ENCODE data around the gene SCN7A.
A peak's percentile ranks its signal among the peaks of the same experiment; 100 is the strongest.

SCN7A gene

GRCh38 chr2:166454006-166454595 is 39.9 kb downstream of the SCN7A start:
- TF ChIP-seq Cebpa-rat (IDR thresholded peaks at IDR 0.05): no peak
- Histone ChIP-seq H3K36me3 (no peaks in the 10 kb centered on the region), H3K27me3 (no peaks in the 10 kb centered on the region), H4K20me1 (no peaks in the 10 kb centered on the region), H3K9me3 (replicated peaks in 1 of 11) (no peaks in the 10 kb centered on the region), H3K4me3 (no peak overlapping the region), H3K27ac (no peak overlapping the region), H3K4me2 (no peak overlapping the region), H3K9ac (no peak overlapping the region), H3K4me1 (no peaks in the 10 kb centered on the region)

GRCh38 chr2:166451468-166451867 is 42.6 kb downstream of the SCN7A start:
- TF ChIP-seq Cebpa-rat (IDR thresholded peaks at IDR 0.05): no peak
- Histone ChIP-seq H3K4me2 (no peak overlapping the region), H3K4me1 (no peaks in the 10 kb centered on the region), H3K36me3 (no peaks in the 10 kb centered on the region), H3K27ac (no peak overlapping the region), H4K20me1 (no peaks in the 10 kb centered on the region), H3K9me3 (replicated peaks in 1 of 11) (no peaks in the 10 kb centered on the region), H3K27me3 (no peaks in the 10 kb centered on the region), H3K9ac (no peak overlapping the region), H3K4me3 (no peak overlapping the region)

- H3K9ac ChIP-seq: no peak overlapping the region
- H3K27me3 ChIP-seq: no peaks in the 10 kb centered on the region
- H3K27ac ChIP-seq: no peak overlapping the region
- no peak for TF ChIP-seq Cebpa-rat (IDR thresholded peaks at IDR 0.05)
- H3K4me3 ChIP-seq: no peak overlapping the region
- no peaks in the 10 kb centered on the region for H4K20me1 ChIP-seq
- H3K4me2 ChIP-seq: no peak overlapping the region
- no peaks in the 10 kb centered on the region for H3K9me3 ChIP-seq (replicated peaks in 1 of 11)
- H3K36me3 ChIP-seq: no peaks in the 10 kb centered on the region
- no peaks in the 10 kb centered on the region for H3K4me1 ChIP-seq
These were observed 44.6 kb downstream of the SCN7A start for GRCh38 chr2:166449439-166449838.

GRCh38 chr2:166448106-166448505 is 45.9 kb downstream of the SCN7A start:
- Histone ChIP-seq H3K4me2 (no peak overlapping the region), H4K20me1 (no peaks in the 10 kb centered on the region), H3K27me3 (no peaks in the 10 kb centered on the region), H3K4me1 (no peaks in the 10 kb centered on the region), H3K27ac (no peak overlapping the region), H3K9me3 (replicated peaks in 1 of 11) (no peaks in the 10 kb centered on the region), H3K4me3 (no peak overlapping the region), H3K9ac (no peak overlapping the region), H3K36me3 (no peaks in the 10 kb centered on the region)
- TF ChIP-seq Cebpa-rat (IDR thresholded peaks at IDR 0.05): no peak

GRCh38 chr2:166444306-166444705 is 49.7 kb downstream of the SCN7A start:
- no peaks in the 10 kb centered on the region for H3K4me1 ChIP-seq
- no peak overlapping the region for H3K9ac ChIP-seq
- H3K27ac ChIP-seq: no peak overlapping the region
- TF ChIP-seq Cebpa-rat (IDR thresholded peaks at IDR 0.05): no peak
- H3K4me3 ChIP-seq: no peak overlapping the region
- no peaks in the 10 kb centered on the region for H4K20me1 ChIP-seq
- no peaks in the 10 kb centered on the region for H3K36me3 ChIP-seq
- no peaks in the 10 kb centered on the region for H3K27me3 ChIP-seq
- H3K9me3 ChIP-seq (replicated peaks in 1 of 11): no peaks in the 10 kb centered on the region
- H3K4me2 ChIP-seq: no peak overlapping the region

GRCh38 chr2:166440313-166440712 is 53.7 kb downstream of the SCN7A start:
- Histone ChIP-seq H3K27me3 (no peaks in the 10 kb centered on the region), H3K4me1 (no peaks in the 10 kb centered on the region), H3K4me3 (no peak overlapping the region), H3K9me3 (replicated peaks in 1 of 11) (peaks cover 0 to 11% (median 0%) of the 10 kb centered on the region in 11 experiments; a peak in 4 of 22 replicates), H4K20me1 (no peaks in the 10 kb centered on the region; a peak in 1 of 22 replicates), H3K9ac (no peak overlapping the region), H3K27ac (no peak overlapping the region), H3K36me3 (no peaks in the 10 kb centered on the region), H3K4me2 (no peak overlapping the region)
- peak in 1 of 11 experiments; percentile 12; a peak in 3 of 22 replicates for TF ChIP-seq Cebpa-rat (IDR thresholded peaks at IDR 0.05)

GRCh38 chr2:166439078-166439477 is 55.0 kb downstream of the SCN7A start:
- no peaks in the 10 kb centered on the region; a peak in 1 of 22 replicates for H4K20me1 ChIP-seq
- no peaks in the 10 kb centered on the region for H3K4me1 ChIP-seq
- no peak for TF ChIP-seq Cebpa-rat (IDR thresholded peaks at IDR 0.05)
- no peak overlapping the region for H3K27ac ChIP-seq
- H3K27me3 ChIP-seq: no peaks in the 10 kb centered on the region
- no peak overlapping the region for H3K4me2 ChIP-seq
- H3K9ac ChIP-seq: no peak overlapping the region
- H3K4me3 ChIP-seq: no peak overlapping the region
- peaks cover 0 to 11% (median 0%) of the 10 kb centered on the region in 11 experiments; a peak in 4 of 22 replicates for H3K9me3 ChIP-seq (replicated peaks in 1 of 11)
- H3K36me3 ChIP-seq: no peaks in the 10 kb centered on the region

GRCh38 chr2:166436976-166437375 is 57.1 kb downstream of the SCN7A start:
- Histone ChIP-seq H4K20me1 (no peaks in the 10 kb centered on the region; a peak in 1 of 22 replicates), H3K4me3 (no peak overlapping the region), H3K27me3 (no peaks in the 10 kb centered on the region), H3K4me2 (no peak overlapping the region), H3K36me3 (no peaks in the 10 kb centered on the region), H3K4me1 (no peaks in the 10 kb centered on the region), H3K27ac (no peak overlapping the region), H3K9ac (no peak overlapping the region), H3K9me3 (replicated peaks in 1 of 11) (peaks cover 0 to 11% (median 0%) of the 10 kb centered on the region in 11 experiments; a peak in 4 of 22 replicates)
- no peak for TF ChIP-seq Cebpa-rat (IDR thresholded peaks at IDR 0.05)

- no peak overlapping the region for H3K4me2 ChIP-seq
- peaks cover 0 to 11% (median 0%) of the 10 kb centered on the region in 11 experiments; a peak in 4 of 22 replicates for H3K9me3 ChIP-seq (replicated peaks in 1 of 11)
- H4K20me1 ChIP-seq: no peaks in the 10 kb centered on the region; a peak in 1 of 22 replicates
- H3K27ac ChIP-seq: no peak overlapping the region
- no peak overlapping the region for H3K9ac ChIP-seq
- no peaks in the 10 kb centered on the region for H3K4me1 ChIP-seq
- H3K36me3 ChIP-seq: no peaks in the 10 kb centered on the region
- TF ChIP-seq Cebpa-rat (IDR thresholded peaks at IDR 0.05): no peak
- no peak overlapping the region for H3K4me3 ChIP-seq
- no peaks in the 10 kb centered on the region for H3K27me3 ChIP-seq
These were observed 57.9 kb downstream of the SCN7A start for GRCh38 chr2:166436189-166436588.

GRCh38 chr2:166434491-166434890 is 59.6 kb downstream of the SCN7A start:
- no peak overlapping the region for H3K9ac ChIP-seq
- no peaks in the 10 kb centered on the region for H3K36me3 ChIP-seq
- H3K4me1 ChIP-seq: no peaks in the 10 kb centered on the region
- no peaks in the 10 kb centered on the region; a peak in 1 of 22 replicates for H4K20me1 ChIP-seq
- H3K9me3 ChIP-seq (replicated peaks in 1 of 11): peaks cover 0 to 11% (median 0%) of the 10 kb centered on the region in 11 experiments; a peak in 4 of 22 replicates
- no peaks in the 10 kb centered on the region for H3K27me3 ChIP-seq
- H3K4me2 ChIP-seq: no peak overlapping the region
- TF ChIP-seq Cebpa-rat (IDR thresholded peaks at IDR 0.05): no peak
- H3K27ac ChIP-seq: no peak overlapping the region
- no peak overlapping the region for H3K4me3 ChIP-seq
